T47D (cell line): ENCODE data around the gene SCD.
"Not testable (repeated sequence)": the region's sequence is repeated elsewhere in the genome, so short reads cannot be mapped to it uniquely, and the experiment has no call there.

Experiments used
- DNase-seq, 2 experiments: peaks; one replicate each; pipeline versions ENCODE4 v3.0.0 to v3.0.0-alpha.2; 2011 to 2012; ENCODE audit warnings: low read depth in 1 of 2, low spot score in 1 of 2
- JUND ChIP-seq: IDR thresholded peaks from 2 replicates; pipeline ENCODE4 v1.6.1; 2012; ENCODE audit warnings: low read depth
- in situ Hi-C: cut with HindIII; loops from 2 replicates; pipeline ENCODE4 v1.10.0; 2016; ENCODE audit warnings: low sequenced_read_pairs, low pct_unique_long_range_greater_than_20kb

The SCD gene

GRCh38 chr10:100373298-100374199, 26.5 kb downstream of the SCD start:
- TF ChIP-seq JUND = no peak
- in situ Hi-C loops = no loop called here

GRCh38 chr10:100374200-100374655, 27.2 kb downstream of the SCD start:
- in situ Hi-C loops = no loop called here
- no peak for TF ChIP-seq JUND

More at GRCh38 chr10:100373298-100374199, 26.5 kb downstream of the SCD start:
- peak; percentile 95 to 100 for DNase-seq

GRCh38 chr10:100374677-100375353, 27.8 kb downstream of the SCD start:
- DNase-seq, in situ Hi-C loops: not testable (repeated sequence)

More at GRCh38 chr10:100374200-100374655, 27.2 kb downstream of the SCD start:
- no peak for DNase-seq

- DNase-seq, in situ Hi-C loops: not testable (repeated sequence)
Observed at GRCh38 chr10:100376656-100377055, 29.6 kb downstream of the SCD start.

GRCh38 chr10:100377830-100378229, 30.8 kb downstream of the SCD start:
- no peak for TF ChIP-seq JUND
- in situ Hi-C loops = no loop called here
- DNase-seq = no peak

- in situ Hi-C loops = no loop called here
- no peak for DNase-seq
- no peak for TF ChIP-seq JUND
Observed at GRCh38 chr10:100380400-100380799, 33.4 kb downstream of the SCD start.

- no peak for TF ChIP-seq JUND
- in situ Hi-C loops = no loop called here
Observed at GRCh38 chr10:100382553-100382952, 35.5 kb downstream of the SCD start.

GRCh38 chr10:100383251-100383650, 36.2 kb downstream of the SCD start:
- in situ Hi-C loops = no loop called here
- no peak for DNase-seq
- TF ChIP-seq JUND = no peak

More at GRCh38 chr10:100382553-100382952, 35.5 kb downstream of the SCD start:
- no peak for DNase-seq

GRCh38 chr10:100391163-100392002, 44.4 kb downstream of the SCD start:
- no peak for TF ChIP-seq JUND
- DNase-seq = no peak
- in situ Hi-C loops = no loop called here

GRCh38 chr10:100392686-100393003, 45.6 kb downstream of the SCD start:
- in situ Hi-C loops = no loop called here
- no peak for TF ChIP-seq JUND
- DNase-seq = no peak

GRCh38 chr10:100395626-100396025, 48.6 kb downstream of the SCD start:
- in situ Hi-C loops = no loop called here
- no peak for TF ChIP-seq JUND
- DNase-seq = no peak

GRCh38 chr10:100396605-100397004, 49.6 kb downstream of the SCD start:
- TF ChIP-seq JUND = no peak
- DNase-seq = no peak
- in situ Hi-C loops = no loop called here
